Measurements from ENCODE around the gene MCTS1.

- no peak for TF ChIP-seq CTCF (IDR thresholded peaks at IDR 0.05)
- no peak for TF ChIP-seq POLR2A (IDR thresholded peaks at IDR 0.05)
These were observed 43.5 kb upstream of the MCTS1 start for GRCh38 chrX:120560405-120560841.
